OCI-LY1 (cell line): Measurements from ENCODE around the gene D2HGDH.
"Not testable (repeated sequence)": the region's sequence is repeated elsewhere in the genome, so short reads cannot be mapped to it uniquely, and the experiment has no call there.

Experiments
- H2AFZ ChIP-seq: fragments of 200-600 bp; sonication (generic), shearing (Covaris generic); 2 replicates; pipeline ENCODE4 v1.6.0; 2014; ENCODE audit warnings: antibody characterized with exemption, mild to moderate bottlenecking, low read length
- H3F3A ChIP-seq: fragments of 200-600 bp; sonication (generic), shearing (Covaris generic); 2 replicates; pipeline ENCODE4 v1.6.0; 2014; ENCODE audit warnings: mild to moderate bottlenecking, antibody characterized with exemption, low read length, moderate library complexity; ENCODE audit not compliant: insufficient read depth
- H3K27ac ChIP-seq: fragments of 200-600 bp; sonication (generic); 2 replicates; pipeline ENCODE4 v1.5.1; 2014; ENCODE audit warnings: low read length, mixed run types, mild to moderate bottlenecking, low read depth; ENCODE audit not compliant: poor library complexity, severe bottlenecking
- H3K27me3 ChIP-seq: fragments of 200-600 bp; sonication (generic); 2 replicates; pipeline ENCODE4 v1.6.0; 2014; ENCODE audit warnings: antibody characterized with exemption, mild to moderate bottlenecking, low read length, moderate library complexity; ENCODE audit not compliant: insufficient read depth
- H3K36me3 ChIP-seq: fragments of 200-600 bp; sonication (generic); 2 replicates; pipeline ENCODE4 v1.6.1; 2014; ENCODE audit warnings: mild to moderate bottlenecking, antibody characterized with exemption, low read length, moderate library complexity, mixed read lengths; ENCODE audit not compliant: insufficient read depth
- H3K4me1 ChIP-seq: fragments of 200-600 bp; sonication (generic); 2 replicates; pipeline ENCODE4 v1.5.1; 2014; ENCODE audit warnings: mild to moderate bottlenecking, low read length, moderate library complexity; ENCODE audit not compliant: insufficient read depth, severe bottlenecking
- H3K4me2 ChIP-seq: fragments of 200-600 bp; sonication (generic), shearing (Covaris generic); 2 replicates; pipeline ENCODE4 v1.6.1; 2014; ENCODE audit warnings: low read length
- H3K4me3 ChIP-seq: fragments of 200-600 bp; sonication (generic); 2 replicates; pipeline ENCODE4 v1.5.1; 2014; ENCODE audit warnings: low read length, low read depth, mild to moderate bottlenecking, mixed read lengths; ENCODE audit not compliant: poor library complexity, severe bottlenecking
- H3K79me2 ChIP-seq: fragments of 200-600 bp; shearing (Covaris generic); 2 replicates; pipeline ENCODE4 v1.6.1; 2016; ENCODE audit warnings: mixed run types, low read length, mixed read lengths; ENCODE audit not compliant: insufficient read depth
- H3K9ac ChIP-seq: fragments of 200-600 bp; sonication (generic), shearing (Covaris generic); 2 replicates; pipeline ENCODE4 v1.6.1; 2014; ENCODE audit warnings: mild to moderate bottlenecking, low read length, mixed read lengths
- H3K9me2 ChIP-seq: fragments of 200-600 bp; sonication (generic), shearing (Covaris generic); 2 replicates; pipeline ENCODE4 v1.6.1; 2014; ENCODE audit warnings: low read depth, mild to moderate bottlenecking, low read length, mixed read lengths
- H3K9me3 ChIP-seq: fragments of 200-600 bp; shearing (Covaris generic); 2 replicates; pipeline ENCODE4 v1.6.1; 2014; ENCODE audit warnings: low read length, mixed read lengths
- H4K20me1 ChIP-seq: fragments of 200-600 bp; sonication (generic), shearing (Covaris generic); 2 replicates; pipeline ENCODE4 v1.6.0; 2016; ENCODE audit warnings: mild to moderate bottlenecking, low read length; ENCODE audit not compliant: insufficient read depth
- CTCF ChIP-seq: fragments of 200-600 bp; sonication (generic), shearing (Covaris generic); IDR thresholded peaks from 2 replicates; pipeline ENCODE4 v1.5.1; 2017; ENCODE audit warnings: mild to moderate bottlenecking, antibody characterized with exemption, low read length, moderate library complexity, mixed read lengths
- EZH2 ChIP-seq: fragments of 200-600 bp; sonication (generic), shearing (Covaris generic); IDR thresholded peaks from 2 replicates; pipeline ENCODE4 v1.8.0; 2017; ENCODE audit warnings: borderline replicate concordance, mixed run types, mild to moderate bottlenecking, antibody characterized with exemption, low read length, moderate library complexity, mixed read lengths

Gene D2HGDH

GRCh38 chr2:241804326-241805229 lies 70.1 kb downstream of the D2HGDH start:
- Histone ChIP-seq H3K79me2 (no peaks in the 10 kb centered on the region), H3K27ac (no peak overlapping the region), H3K9me2 (no peaks in the 10 kb centered on the region), H3K4me1 (peaks cover 3% of the 10 kb centered on the region), H3K4me2 (peak overlapping the region; percentile 62), H3K27me3 (no peaks in the 10 kb centered on the region), H4K20me1 (no peaks in the 10 kb centered on the region), H3F3A (no peaks in the 10 kb centered on the region), H2AFZ (no peak overlapping the region), H3K9ac (no peak overlapping the region; the same call in 1 of the 2 replicates), H3K36me3 (no peaks in the 10 kb centered on the region), H3K4me3 (peak overlapping the region; percentile 50), H3K9me3 (no peaks in the 10 kb centered on the region)
- TF ChIP-seq CTCF (no peak), EZH2 (no peak)

- not testable (repeated sequence) for H3K9me2 ChIP-seq, H3K4me2 ChIP-seq, H3K36me3 ChIP-seq, H3F3A ChIP-seq, H4K20me1 ChIP-seq, H3K9me3 ChIP-seq, H3K4me1 ChIP-seq, H3K27me3 ChIP-seq, H3K9ac ChIP-seq, H2AFZ ChIP-seq, H3K4me3 ChIP-seq, H3K79me2 ChIP-seq, H3K27ac ChIP-seq
Measured at GRCh38 chr2:241806217-241806616, 71.8 kb downstream of the D2HGDH start.

- no peaks in the 10 kb centered on the region for H3K9me2 ChIP-seq
- no peak overlapping the region for H3K4me3 ChIP-seq
- H3F3A ChIP-seq = no peaks in the 10 kb centered on the region
- H4K20me1 ChIP-seq = no peaks in the 10 kb centered on the region
- H3K4me2 ChIP-seq = no peak overlapping the region
- H3K9ac ChIP-seq = no peak overlapping the region
- H3K79me2 ChIP-seq = no peaks in the 10 kb centered on the region
- no peaks in the 10 kb centered on the region for H3K9me3 ChIP-seq
- TF ChIP-seq CTCF = no peak
- no peak for TF ChIP-seq EZH2
- H2AFZ ChIP-seq = no peak overlapping the region
- H3K36me3 ChIP-seq = no peaks in the 10 kb centered on the region
- no peak overlapping the region for H3K27ac ChIP-seq
- H3K4me1 ChIP-seq = peaks cover 3% of the 10 kb centered on the region
- no peaks in the 10 kb centered on the region for H3K27me3 ChIP-seq
Measured at GRCh38 chr2:241808051-241808720, 73.8 kb downstream of the D2HGDH start.
